Neutrophil (primary cell): ENCODE measurements around the gene JUP.

Experiments used
- H3K27ac ChIP-seq: fragments of 200-600 bp; sonication (generic); 2 replicates; pipeline ENCODE4 v1.5.1; 2016; ENCODE audit warnings: mild to moderate bottlenecking, moderate library complexity
- H3K27me3 ChIP-seq: fragments of 200-600 bp; sonication (generic); 2 replicates; pipeline ENCODE4 v1.6.0; 2016; ENCODE audit warnings: mild to moderate bottlenecking
- H3K36me3 ChIP-seq: fragments of 200-600 bp; sonication (generic); 2 replicates; pipeline ENCODE4 v1.5.1; 2017
- H3K4me1 ChIP-seq, 2 experiments: fragments of 200-600 bp in 1 of 2; sonication (generic) in 1 of 2; 1 replicate in 1 of 2; 2 replicates in 1 of 2; pipeline versions ENCODE4 v1.5.1 to v1.6.1; 2013 to 2016; ENCODE audit warnings: low read depth in 1 of 2, low read length in 1 of 2, mild to moderate bottlenecking in 1 of 2, moderate library complexity in 1 of 2; ENCODE audit not compliant: control insufficient read depth in 1 of 2, insufficient read depth in 1 of 2
- H3K4me3 ChIP-seq, 2 experiments: fragments of 200-600 bp in 1 of 2; sonication (generic) in 1 of 2; 1 replicate in 1 of 2; 2 replicates in 1 of 2; pipeline ENCODE4 v1.5.1; 2013 to 2016; ENCODE audit warnings: low read depth in 1 of 2, low read length in 1 of 2, mild to moderate bottlenecking in 1 of 2, moderate library complexity in 1 of 2
- H3K9me3 ChIP-seq: fragments of 200-600 bp; sonication (generic); 2 replicates; pipeline ENCODE4 v1.5.1; 2016
- TF ChIP-seq, protein P1 (sequence below): fragments of 200-600 bp; sonication (generic); IDR thresholded peaks from 2 replicates; pipeline ENCODE4 v1.5.1; 2016; ENCODE audit warnings: antibody characterized with exemption

The JUP gene

DNA sequence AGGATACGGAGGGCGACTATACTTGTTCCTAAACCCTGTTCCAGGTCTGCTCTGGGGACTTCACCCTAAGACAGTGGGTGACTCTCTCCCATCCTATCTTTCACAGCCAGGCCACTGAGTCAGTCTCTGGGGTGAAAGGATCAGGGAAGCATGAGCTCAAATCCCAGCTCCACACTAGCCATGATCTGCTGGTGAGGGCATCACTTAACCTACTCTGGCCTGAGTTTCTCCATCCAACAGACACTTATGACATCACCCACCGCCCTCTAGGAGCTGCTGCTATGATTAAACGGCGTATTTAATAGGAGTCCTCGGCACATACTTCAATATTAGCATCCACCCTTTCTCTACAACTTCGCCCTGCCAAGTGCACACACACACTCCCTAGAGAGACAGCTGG is 64.3 kb downstream of the JUP start:
- no peaks in the 10 kb centered on the region for H3K4me1 ChIP-seq

DNA sequence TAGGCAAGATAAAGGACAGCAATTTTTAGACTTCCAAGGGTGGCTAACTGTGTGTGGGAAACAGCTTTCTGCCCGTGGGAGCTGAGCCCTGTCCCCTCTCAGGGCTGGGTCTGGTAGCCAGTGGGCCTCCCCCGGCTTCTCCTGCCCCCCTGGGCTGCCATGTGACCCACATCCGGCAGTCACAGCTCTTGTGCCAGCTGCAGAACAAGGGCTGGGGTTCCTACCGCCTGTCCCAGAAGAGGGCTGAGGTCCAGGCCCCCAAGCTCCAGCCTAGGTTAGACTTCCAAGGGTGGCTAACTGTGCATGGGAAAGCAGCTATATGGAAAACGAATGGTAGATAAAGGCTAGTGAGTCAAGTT is 68.2 kb downstream of the JUP start:
- no peaks in the 10 kb centered on the region for H3K9me3 ChIP-seq
- TF ChIP-seq, protein P1, sequence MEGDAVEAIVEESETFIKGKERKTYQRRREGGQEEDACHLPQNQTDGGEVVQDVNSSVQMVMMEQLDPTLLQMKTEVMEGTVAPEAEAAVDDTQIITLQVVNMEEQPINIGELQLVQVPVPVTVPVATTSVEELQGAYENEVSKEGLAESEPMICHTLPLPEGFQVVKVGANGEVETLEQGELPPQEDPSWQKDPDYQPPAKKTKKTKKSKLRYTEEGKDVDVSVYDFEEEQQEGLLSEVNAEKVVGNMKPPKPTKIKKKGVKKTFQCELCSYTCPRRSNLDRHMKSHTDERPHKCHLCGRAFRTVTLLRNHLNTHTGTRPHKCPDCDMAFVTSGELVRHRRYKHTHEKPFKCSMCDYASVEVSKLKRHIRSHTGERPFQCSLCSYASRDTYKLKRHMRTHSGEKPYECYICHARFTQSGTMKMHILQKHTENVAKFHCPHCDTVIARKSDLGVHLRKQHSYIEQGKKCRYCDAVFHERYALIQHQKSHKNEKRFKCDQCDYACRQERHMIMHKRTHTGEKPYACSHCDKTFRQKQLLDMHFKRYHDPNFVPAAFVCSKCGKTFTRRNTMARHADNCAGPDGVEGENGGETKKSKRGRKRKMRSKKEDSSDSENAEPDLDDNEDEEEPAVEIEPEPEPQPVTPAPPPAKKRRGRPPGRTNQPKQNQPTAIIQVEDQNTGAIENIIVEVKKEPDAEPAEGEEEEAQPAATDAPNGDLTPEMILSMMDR, result no peak
- H3K36me3 ChIP-seq, result no peaks in the 10 kb centered on the region
- H3K27ac ChIP-seq, result no peak overlapping the region
- no peaks in the 10 kb centered on the region for H3K4me1 ChIP-seq
- H3K27me3 ChIP-seq, result peaks cover 10% of the 10 kb centered on the region
- no peak overlapping the region for H3K4me3 ChIP-seq

More for the DNA sequence above, 64.3 kb downstream of the JUP start:
- Histone ChIP-seq H3K27me3 (peaks cover 10% of the 10 kb centered on the region), H3K9me3 (no peaks in the 10 kb centered on the region), H3K4me3 (no peak overlapping the region), H3K27ac (no peak overlapping the region), H3K36me3 (no peaks in the 10 kb centered on the region)
- TF ChIP-seq, protein P1, result no peak

GRCh38 chr17:41717408-41718286 is 68.9 kb downstream of the JUP start:
- H3K4me3 ChIP-seq, result no peak overlapping the region
- no peaks in the 10 kb centered on the region for H3K4me1 ChIP-seq
- H3K9me3 ChIP-seq, result no peaks in the 10 kb centered on the region
- H3K36me3 ChIP-seq, result no peaks in the 10 kb centered on the region
- H3K27ac ChIP-seq, result no peak overlapping the region
- H3K27me3 ChIP-seq, result peaks cover 10% of the 10 kb centered on the region
- TF ChIP-seq, protein P1, result no peak

DNA sequence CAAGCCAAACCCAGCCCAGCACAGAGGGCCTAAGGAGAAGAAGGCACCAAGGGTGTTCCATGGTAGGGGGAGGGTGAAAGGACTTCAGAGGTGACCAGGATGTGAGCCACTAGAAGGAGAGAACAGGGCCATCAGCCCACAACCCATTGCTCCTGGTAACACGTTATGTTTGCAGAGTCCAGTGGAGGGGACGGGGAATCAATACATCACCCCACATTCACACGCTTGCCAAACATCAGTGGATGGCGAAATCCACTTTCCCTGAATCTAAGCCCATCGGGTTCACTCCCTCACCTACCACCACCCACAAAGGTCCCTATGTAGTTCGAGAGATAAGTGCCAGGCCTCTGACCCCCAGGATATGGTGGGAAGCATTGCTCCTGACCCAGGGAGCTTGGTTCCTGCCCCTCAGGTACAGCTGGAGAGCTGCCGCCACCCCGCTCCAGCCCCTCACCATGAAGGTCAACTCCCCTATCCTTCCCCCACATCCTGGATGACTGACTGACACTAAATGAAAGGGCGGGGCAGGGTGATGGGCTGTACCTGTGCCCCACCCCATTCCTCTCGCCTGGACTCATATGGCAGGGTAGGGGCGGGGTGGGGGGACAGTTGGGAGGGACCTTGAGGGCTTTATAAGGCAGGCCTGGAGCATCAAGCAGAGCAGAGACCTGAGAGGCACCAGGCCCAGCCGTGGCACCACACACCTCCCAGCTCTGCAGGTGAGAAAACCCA is 74.7 kb downstream of the JUP start, which contains the start of gene GAST:
GAST (plus strand) TSS at position 663 of the 732 bp plus-strand sequence. CDS start 3,106 bp downstream, outside the sequence.
- TF ChIP-seq, protein P1, result no peak
- Histone ChIP-seq H3K4me1 (no peaks in the 10 kb centered on the region), H3K27me3 (peaks cover 19% of the 10 kb centered on the region), H3K27ac (no peak within 1 kb of the TSS), H3K4me3 (no peak within 1 kb of the TSS), H3K36me3 (no peaks in the 10 kb centered on the region), H3K9me3 (no peaks in the 10 kb centered on the region)

GRCh38 chr17:41710472-41711090 is 75.9 kb downstream of the JUP start:
- Histone ChIP-seq H3K27me3 (peaks cover 19% of the 10 kb centered on the region), H3K36me3 (no peaks in the 10 kb centered on the region), H3K27ac (no peak overlapping the region), H3K4me3 (no peak overlapping the region), H3K4me1 (no peaks in the 10 kb centered on the region), H3K9me3 (no peaks in the 10 kb centered on the region)
- TF ChIP-seq, protein P1, result no peak
